NCI-H2029 treated with DMSO at 0.1 percent for 48 hours (cell line): ENCODE measurements around the gene NR5A1.

Experiments
- DNase-seq: peaks from one replicate; lab custom pipeline; 2025; lab: John Stamatoyannopoulos, UW

Gene NR5A1

GRCh38 chr9:124514125-124514524 is 6.9 kb upstream of the NR5A1 start:
- DNase-seq: no peak

DNA sequence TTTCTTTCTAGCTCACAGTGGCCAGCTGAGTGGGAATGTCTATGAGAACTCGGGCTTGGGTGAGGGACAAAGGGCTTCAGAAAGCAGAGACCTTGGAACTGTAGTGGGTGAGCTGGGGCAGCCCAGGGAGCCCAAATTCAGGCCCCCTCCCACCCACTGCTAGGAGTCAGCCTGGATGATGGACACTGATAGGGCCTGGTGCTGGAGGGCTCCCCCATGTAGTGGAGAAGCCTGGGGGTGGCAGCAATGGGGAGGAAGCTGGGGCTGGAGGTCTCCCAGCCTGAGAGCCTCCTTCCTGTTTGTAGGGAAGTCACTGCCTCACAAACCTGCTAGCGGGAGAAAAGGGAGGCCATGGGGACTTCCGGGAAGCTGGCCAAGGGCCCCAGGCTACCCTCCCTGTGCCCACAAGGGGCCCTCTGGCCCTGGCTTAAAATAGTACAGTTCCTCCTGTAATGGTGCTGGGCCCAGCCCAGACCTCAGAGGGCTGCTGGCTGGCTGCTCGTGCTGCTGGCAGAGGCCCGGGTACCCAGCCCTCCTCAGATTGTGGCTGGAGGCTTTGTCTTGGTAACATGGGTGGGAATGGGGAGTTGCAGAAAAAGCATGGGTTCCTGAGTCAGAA is 6.3 kb upstream of the NR5A1 start:
- DNase-seq: no peak

DNA sequence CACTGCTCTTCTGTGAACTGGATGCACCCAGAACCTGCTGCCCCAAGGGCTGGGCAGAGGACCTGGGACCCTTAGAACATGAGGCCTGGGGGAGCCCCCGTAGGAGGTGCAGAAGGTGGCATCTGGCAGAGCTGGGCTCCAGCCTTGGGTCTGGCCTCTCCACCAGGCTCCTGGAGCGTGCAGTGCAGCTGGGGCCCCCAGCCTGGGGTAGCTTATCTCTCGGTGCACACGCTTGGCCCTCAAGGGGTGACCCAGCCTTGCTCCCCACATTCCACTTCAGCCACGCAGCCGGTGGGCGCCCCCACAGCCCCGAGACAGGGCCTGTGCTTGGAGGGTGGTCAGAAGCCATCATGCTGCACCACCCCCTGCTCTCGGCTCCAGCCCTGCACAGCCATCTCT is 5.6 kb upstream of the NR5A1 start:
- DNase-seq: no peak

DNA sequence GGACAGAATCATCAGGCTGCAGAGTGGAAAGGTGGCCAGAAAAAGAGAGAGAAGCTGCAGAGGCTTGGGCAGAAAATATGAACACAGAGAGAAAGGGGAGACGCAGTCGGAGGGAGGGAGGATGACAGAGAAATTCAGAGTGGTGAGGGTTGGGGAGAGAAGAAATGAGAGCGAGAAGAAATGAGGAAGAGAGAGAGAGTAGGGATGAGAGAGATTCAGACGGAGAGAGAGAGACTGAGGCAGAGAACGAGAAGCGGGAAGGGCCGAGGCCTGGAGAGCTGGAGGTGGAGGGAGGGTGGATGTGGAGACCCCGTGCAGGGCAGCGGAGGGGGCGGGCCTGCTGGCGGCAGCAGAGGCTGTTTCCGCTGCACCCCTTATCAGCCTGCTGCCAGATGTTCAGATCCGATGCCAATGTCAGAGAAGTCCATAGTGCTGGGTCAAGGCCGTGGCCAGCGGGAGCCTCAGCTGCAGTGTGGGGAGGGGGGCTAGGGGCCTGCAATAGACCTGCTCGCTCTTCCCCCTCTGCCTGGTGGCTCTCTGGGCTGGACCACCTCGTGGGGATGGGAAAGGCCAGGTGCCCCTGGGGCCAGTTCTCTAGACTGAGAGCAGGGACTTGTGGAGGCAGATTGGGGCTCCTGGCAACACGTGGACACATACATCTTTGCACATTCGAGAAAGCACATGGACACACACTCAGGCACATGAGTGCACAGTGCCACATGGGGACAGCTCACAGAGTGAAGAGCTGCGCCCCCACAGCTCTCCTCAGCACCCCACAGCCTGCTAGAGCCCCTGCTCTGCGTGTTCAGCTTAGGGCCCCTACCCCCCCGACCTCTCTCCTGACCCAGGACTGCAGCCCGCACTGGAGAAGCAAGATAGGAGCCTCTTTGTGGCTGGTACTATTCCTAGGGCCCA is 4.9 kb upstream of the NR5A1 start:
- no peak for DNase-seq

GRCh38 chr9:124511426-124511840 is 4.2 kb upstream of the NR5A1 start:
- no peak for DNase-seq

DNA sequence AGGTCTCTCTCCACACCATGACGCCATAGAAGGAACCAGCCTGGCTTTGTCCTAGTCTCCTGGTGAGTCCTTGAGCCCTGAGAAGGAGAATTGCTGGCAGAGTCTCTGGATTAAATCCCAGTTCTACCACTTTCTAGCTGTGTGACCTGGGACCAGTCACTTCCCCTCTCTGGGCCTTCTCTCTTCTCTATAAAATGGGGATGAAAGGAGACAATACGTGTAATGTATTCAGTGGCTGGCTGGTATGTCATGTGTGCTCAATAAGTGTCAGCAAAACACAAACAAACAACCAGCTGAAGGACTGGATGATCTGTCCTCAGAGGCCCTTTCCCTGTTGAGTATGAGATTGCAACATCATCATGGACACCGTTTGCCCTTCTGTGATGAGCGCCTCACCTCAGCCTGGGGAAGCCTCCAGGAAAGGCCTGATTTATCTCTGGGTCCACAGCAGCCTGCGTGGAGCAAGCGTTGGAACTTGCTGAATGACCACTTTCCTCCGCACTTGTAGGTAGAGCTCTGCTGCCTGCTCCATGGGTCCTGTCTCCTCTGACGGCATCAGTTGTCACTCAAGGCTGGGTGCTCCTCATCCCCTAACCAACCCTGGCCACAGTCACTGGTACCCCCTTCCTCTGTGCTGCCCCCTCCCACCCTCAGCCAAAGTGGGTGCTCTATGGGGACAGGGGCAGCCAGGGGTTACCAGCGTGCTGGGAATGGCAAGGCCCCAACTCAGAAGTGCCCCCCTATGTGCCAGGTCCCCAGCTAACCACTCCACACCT is 3.6 kb upstream of the NR5A1 start:
- DNase-seq: no peak

DNA sequence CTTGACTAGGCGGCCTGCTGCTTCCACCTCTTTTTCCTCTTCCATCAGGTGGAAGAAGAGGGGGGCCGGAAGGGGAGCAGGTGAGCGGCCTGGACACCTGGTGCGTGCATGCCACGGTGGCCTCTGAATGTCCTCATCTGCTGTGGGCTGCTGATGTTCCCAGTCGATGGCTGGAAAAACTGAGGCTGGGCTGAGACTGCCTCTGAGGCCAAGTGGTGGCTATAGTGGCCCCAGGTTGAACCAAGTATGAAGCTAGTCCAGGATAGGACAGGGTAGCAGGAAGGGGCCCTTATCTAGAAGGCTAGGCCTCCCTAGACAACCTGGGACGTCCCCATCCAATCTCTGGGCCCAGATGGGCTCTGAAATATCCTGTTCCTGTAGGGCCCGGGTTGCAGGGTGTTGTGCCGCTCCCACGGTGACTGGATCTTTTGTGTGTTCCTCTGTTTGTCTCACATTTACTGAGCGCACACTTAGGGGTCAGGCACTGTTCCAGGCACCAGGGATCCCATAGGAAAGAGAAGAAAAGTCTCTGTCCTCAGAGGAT is 753 bp upstream of the NR5A1 start:
- no peak for DNase-seq

GRCh38 chr9:124506433-124506832 is 766 bp downstream of the NR5A1 start:
- DNase-seq: no peak

DNA sequence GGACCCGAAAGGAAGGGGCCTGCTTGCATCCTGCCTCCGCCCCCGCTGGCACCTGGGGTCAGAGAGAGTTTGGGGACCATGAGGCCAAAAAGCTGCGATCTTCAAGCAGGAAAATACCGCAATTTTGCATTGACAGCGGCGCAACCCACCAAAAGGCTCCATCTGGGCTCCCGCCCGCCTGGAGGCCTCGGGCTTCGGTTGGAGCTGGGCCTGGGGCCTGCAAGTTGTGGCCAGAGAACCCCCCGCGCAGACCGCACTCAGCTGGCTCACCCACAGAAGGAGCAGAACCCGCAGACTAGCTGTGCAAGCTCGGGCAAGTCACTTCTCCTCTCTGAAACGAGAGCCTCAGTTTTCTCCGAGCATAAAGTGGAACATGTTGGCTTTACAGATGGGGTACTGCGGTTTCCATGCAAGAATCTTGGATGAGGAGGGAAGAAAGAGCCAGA is 1.3 kb downstream of the NR5A1 start:
- DNase-seq: no peak

GRCh38 chr9:124505006-124505900 is 1.9 kb downstream of the NR5A1 start:
- no peak for DNase-seq

- no peak for DNase-seq
Observed at GRCh38 chr9:124504530-124505005, 2.6 kb downstream of the NR5A1 start.

DNA sequence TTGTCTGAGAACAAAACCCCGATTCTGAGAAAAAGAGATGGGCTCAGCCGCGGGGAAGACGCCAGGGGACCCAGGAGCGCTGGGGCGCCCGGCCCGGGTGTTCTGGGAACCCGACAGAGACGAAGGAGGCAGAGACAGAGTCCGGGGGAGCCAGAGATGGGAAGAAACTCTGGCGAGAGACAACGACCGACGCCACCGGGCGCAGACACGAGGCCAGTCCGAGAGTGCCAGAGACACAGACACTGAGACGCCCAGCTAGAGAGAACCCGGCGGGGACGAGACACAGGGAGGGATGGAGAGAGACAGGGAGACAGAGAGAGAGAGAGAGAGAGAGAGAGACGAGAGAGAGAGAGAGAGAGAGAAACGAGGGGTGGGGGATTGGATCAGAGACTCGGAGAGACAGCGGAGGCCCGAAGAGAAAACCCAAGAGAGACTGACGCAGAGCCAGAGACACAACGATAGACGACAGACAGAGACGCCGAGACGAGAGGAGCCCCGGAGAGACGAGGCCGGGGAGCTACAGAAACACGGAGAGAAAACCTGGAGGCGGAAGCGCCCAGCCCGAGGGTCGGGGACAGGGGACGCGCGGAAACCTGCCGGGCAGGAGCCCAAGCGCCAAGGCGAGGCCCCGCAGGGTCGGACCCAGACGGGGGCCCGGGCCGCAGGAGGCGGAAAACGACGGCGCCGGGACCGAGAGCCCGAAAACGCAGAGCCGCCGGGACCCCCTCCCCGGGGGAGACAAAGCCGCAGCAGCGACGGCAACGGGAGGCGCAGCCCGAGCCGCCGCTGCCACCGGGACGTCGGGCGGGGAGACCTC is 3.3 kb downstream of the NR5A1 start:
- no peak for DNase-seq

GRCh38 chr9:124502711-124503702 is 4.2 kb downstream of the NR5A1 start:
- DNase-seq: no peak

- no peak for DNase-seq
Observed at GRCh38 chr9:124501771-124502320, 5.4 kb downstream of the NR5A1 start.

GRCh38 chr9:124500796-124501611 is 6.2 kb downstream of the NR5A1 start:
- DNase-seq: no peak

DNA sequence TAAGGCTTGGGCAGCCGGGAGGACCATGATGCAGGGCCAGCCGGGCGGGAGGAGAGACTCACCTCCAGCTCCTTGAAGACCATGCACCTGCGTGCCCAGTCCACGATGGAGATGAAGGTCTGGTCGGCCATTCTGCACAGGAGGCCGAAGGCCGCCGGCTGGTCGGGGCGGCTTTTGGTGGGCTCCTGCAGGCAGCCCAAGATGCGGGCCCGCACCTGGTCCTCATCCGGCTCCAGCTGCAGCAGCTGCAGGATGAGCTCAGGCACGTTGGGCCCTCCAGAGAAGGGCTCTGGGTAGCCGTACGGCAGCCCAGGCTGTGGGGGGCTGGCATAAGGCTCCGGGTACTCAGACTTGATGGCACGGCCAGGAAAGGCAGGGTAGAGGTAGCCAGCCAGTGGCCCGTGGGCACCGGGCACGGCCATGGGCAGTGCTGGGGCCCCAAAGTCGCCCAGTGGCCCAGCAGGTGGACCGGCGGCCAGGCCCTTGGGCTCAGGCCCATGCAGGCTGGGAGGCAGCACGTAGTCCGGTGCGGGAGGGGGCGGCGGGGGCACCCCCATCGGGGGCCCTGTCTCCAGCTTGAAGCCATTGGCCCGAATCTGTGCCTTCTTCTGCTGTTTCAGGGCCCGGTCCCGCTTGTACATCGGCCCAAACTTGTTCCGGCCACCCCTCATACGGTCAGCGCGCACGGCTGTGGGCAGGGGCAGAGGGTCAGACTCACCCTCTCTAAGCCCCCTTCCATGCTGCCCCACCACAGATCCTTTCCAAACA is 7.0 kb downstream of the NR5A1 start:
- no peak for DNase-seq

- no peak for DNase-seq
Observed at GRCh38 chr9:124499216-124499615, 8.0 kb downstream of the NR5A1 start.
